ENCODE results near the gene PTBP3. TPM values are rescaled to one million over a fixed set of nuclear protein-coding genes. Genes with fewer than 3 reads are reported as not detected.
A peak's percentile ranks its signal among the peaks of the same experiment; 100 is the strongest.

Gene PTBP3
- total and polyA plus RNA-seq, 2 of the 13 experiments (the other 11 are each of a cell fraction or from before 2014, with no cell fraction given): 52.8 to 61.1 TPM

DNA sequence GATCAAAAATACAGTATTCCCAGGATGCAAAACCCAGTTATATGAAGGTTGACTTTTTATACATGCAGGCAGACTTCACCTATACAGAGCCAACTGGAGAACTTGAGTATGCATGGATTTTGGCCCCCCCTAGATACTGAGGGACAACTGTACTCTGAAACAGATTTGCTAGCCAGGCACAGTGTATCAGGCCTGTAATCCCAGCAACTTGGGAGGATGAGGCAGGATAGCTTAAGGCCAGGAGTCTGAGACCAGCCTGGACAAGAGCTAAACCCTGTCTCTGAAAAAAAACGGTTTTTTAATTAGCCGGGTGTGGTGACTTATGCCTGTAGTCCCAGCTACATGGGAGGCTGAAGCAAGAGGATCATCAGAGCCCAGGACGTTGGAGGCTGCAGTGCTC, 21.9 kb downstream of the PTBP3 start:
- no peak for DNase-seq (ENCODE audit: low spot score)
- H3K9me3 ChIP-seq (ENCODE audit: low read length): no peaks in the 10 kb centered on the region
- H3K27ac ChIP-seq (ENCODE audit: extremely low read length, insufficient read depth, low read length): no peak overlapping the region
- H4K20me1 ChIP-seq (ENCODE audit: insufficient read depth, low read length): peaks cover 46% of the 10 kb centered on the region
- in situ Hi-C loops (cut with HindIII; ENCODE audit: extremely low pct_ligation_motif_present, low pct_unique_long_range_greater_than_20kb) (no loop called here), intact Hi-C loops (cut with micrococcal nuclease; ENCODE audit: unreplicated experiment) (no loop called here)
- H3K4me2 ChIP-seq (ENCODE audit: low read depth, low read length): no peak overlapping the region
- no TSS peak for BruUV-seq (replicated peaks)
- H3K9ac ChIP-seq (ENCODE audit: insufficient read depth, low read depth, low read length): no peak overlapping the region
- POLR2A ChIA-PET: no interaction called here
- H2AFZ ChIP-seq (ENCODE audit: low read length): no peak overlapping the region
- ATAC-seq: no peak
- H3K36me3 ChIP-seq (replicated peaks in 1 of 2; ENCODE audit: control insufficient read depth in 1 of 2, insufficient read depth in 2 of 2, low read length in 2 of 2): no peaks in the 10 kb centered on the region; a peak in 2 of 5 replicates
- peaks cover 95% of the 10 kb centered on the region for H3K79me2 ChIP-seq (ENCODE audit: insufficient read depth, low read length)
- H3K4me3 ChIP-seq (replicated peaks in 1 of 3; ENCODE audit: insufficient read depth in 1 of 3, low read depth in 2 of 3, low read length in 3 of 3): no peak overlapping the region
- WGBS (ENCODE audit: low lambda C conversion rate): 92% methylated on average over 3 of the region's 3 CpGs
- FAIRE-seq: no peak
- peaks cover 79% of the 10 kb centered on the region for H3K4me1 ChIP-seq (ENCODE audit: insufficient read depth, low read length)
- no peaks in the 10 kb centered on the region for H3K27me3 ChIP-seq (ENCODE audit: control insufficient read depth in 1 of 2, insufficient read depth in 2 of 2, low read length in 2 of 2)
- TF ChIP-seq ZSCAN12 (CRISPR knock-in tag; IDR thresholded peaks at IDR 0.05): no peak
- TF ChIP-seq, protein P1, sequence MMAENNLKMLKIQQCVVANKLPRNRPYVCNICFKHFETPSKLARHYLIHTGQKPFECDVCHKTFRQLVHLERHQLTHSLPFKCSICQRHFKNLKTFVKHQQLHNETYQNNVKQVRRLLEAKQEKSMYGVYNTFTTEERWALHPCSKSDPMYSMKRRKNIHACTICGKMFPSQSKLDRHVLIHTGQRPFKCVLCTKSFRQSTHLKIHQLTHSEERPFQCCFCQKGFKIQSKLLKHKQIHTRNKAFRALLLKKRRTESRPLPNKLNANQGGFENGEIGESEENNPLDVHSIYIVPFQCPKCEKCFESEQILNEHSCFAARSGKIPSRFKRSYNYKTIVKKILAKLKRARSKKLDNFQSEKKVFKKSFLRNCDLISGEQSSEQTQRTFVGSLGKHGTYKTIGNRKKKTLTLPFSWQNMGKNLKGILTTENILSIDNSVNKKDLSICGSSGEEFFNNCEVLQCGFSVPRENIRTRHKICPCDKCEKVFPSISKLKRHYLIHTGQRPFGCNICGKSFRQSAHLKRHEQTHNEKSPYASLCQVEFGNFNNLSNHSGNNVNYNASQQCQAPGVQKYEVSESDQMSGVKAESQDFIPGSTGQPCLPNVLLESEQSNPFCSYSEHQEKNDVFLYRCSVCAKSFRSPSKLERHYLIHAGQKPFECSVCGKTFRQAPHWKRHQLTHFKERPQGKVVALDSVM (CRISPR knock-in tag; IDR thresholded peaks at IDR 0.05): peak; percentile 54; the same call in 1 of the 2 replicates
- CTCF ChIA-PET (ENCODE audit: low intra/inter-chr PET ratio, low total read pairs): no interaction called here

DNA sequence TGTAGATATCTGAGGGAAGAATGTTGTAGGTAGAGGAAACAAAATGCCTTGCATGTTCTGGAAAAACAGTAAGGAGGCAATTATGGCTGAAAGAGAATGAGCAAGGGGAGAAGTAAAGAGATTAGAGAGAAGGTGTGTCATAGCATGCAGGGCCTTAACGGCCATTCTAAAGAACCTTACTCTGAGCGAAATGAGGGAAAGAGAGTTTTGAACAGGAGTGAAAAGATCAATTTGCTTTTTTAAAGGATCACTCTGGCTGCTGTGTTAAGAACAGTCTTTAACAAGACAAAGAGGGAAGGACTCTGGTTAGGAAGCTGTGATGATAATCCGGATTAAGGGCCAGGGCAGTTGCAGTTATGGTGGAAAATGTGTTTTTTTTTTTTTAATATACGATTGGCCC, 22.6 kb downstream of the PTBP3 start:
- Histone ChIP-seq H3K4me1 (ENCODE audit: insufficient read depth, low read length) (peaks cover 72% of the 10 kb centered on the region), H3K4me3 (replicated peaks in 1 of 3; ENCODE audit: insufficient read depth in 1 of 3, low read depth in 2 of 3, low read length in 3 of 3) (no peak overlapping the region), H3K79me2 (ENCODE audit: insufficient read depth, low read length) (peaks cover 93% of the 10 kb centered on the region), H4K20me1 (ENCODE audit: insufficient read depth, low read length) (peaks cover 40% of the 10 kb centered on the region), H3K36me3 (replicated peaks in 1 of 2; ENCODE audit: control insufficient read depth in 1 of 2, insufficient read depth in 2 of 2, low read length in 2 of 2) (no peaks in the 10 kb centered on the region; a peak in 2 of 5 replicates), H2AFZ (ENCODE audit: low read length) (no peak overlapping the region), H3K27me3 (ENCODE audit: control insufficient read depth in 1 of 2, insufficient read depth in 2 of 2, low read length in 2 of 2) (no peaks in the 10 kb centered on the region), H3K9me3 (ENCODE audit: low read length) (no peaks in the 10 kb centered on the region), H3K9ac (ENCODE audit: insufficient read depth, low read depth, low read length) (no peak overlapping the region), H3K4me2 (ENCODE audit: low read depth, low read length) (no peak overlapping the region), H3K27ac (ENCODE audit: extremely low read length, insufficient read depth, low read length) (no peak overlapping the region)
- intact Hi-C loops (cut with micrococcal nuclease; ENCODE audit: unreplicated experiment): no loop called here
- ATAC-seq: no peak
- no peak for DNase-seq (ENCODE audit: low spot score)
- in situ Hi-C loops (cut with HindIII; ENCODE audit: extremely low pct_ligation_motif_present, low pct_unique_long_range_greater_than_20kb): no loop called here
- WGBS (ENCODE audit: low lambda C conversion rate): 96% methylated on average over 4 of the region's 4 CpGs
- ChIA-PET CTCF (ENCODE audit: low intra/inter-chr PET ratio, low total read pairs) (no interaction called here), POLR2A (no interaction called here)
- BruUV-seq (replicated peaks): no TSS peak
- no peak for FAIRE-seq
- TF ChIP-seq, protein P2, sequence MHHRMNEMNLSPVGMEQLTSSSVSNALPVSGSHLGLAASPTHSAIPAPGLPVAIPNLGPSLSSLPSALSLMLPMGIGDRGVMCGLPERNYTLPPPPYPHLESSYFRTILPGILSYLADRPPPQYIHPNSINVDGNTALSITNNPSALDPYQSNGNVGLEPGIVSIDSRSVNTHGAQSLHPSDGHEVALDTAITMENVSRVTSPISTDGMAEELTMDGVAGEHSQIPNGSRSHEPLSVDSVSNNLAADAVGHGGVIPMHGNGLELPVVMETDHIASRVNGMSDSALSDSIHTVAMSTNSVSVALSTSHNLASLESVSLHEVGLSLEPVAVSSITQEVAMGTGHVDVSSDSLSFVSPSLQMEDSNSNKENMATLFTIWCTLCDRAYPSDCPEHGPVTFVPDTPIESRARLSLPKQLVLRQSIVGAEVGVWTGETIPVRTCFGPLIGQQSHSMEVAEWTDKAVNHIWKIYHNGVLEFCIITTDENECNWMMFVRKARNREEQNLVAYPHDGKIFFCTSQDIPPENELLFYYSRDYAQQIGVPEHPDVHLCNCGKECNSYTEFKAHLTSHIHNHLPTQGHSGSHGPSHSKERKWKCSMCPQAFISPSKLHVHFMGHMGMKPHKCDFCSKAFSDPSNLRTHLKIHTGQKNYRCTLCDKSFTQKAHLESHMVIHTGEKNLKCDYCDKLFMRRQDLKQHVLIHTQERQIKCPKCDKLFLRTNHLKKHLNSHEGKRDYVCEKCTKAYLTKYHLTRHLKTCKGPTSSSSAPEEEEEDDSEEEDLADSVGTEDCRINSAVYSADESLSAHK (CRISPR knock-in tag; IDR thresholded peaks at IDR 0.05; ENCODE audit: borderline replicate concordance): no peak
- TF ChIP-seq ZNF572 (CRISPR knock-in tag; IDR thresholded peaks at IDR 0.05) (no peak), ZNF713 (CRISPR knock-in tag; IDR thresholded peaks at IDR 0.05) (no peak), TARDBP (CRISPR knock-in tag; IDR thresholded peaks at IDR 0.05) (no peak), KMT2A (CRISPR knock-in tag; IDR thresholded peaks at IDR 0.05) (no peak), ZNF709 (CRISPR knock-in tag; IDR thresholded peaks at IDR 0.05) (no peak)
- TF ChIP-seq, protein P3, sequence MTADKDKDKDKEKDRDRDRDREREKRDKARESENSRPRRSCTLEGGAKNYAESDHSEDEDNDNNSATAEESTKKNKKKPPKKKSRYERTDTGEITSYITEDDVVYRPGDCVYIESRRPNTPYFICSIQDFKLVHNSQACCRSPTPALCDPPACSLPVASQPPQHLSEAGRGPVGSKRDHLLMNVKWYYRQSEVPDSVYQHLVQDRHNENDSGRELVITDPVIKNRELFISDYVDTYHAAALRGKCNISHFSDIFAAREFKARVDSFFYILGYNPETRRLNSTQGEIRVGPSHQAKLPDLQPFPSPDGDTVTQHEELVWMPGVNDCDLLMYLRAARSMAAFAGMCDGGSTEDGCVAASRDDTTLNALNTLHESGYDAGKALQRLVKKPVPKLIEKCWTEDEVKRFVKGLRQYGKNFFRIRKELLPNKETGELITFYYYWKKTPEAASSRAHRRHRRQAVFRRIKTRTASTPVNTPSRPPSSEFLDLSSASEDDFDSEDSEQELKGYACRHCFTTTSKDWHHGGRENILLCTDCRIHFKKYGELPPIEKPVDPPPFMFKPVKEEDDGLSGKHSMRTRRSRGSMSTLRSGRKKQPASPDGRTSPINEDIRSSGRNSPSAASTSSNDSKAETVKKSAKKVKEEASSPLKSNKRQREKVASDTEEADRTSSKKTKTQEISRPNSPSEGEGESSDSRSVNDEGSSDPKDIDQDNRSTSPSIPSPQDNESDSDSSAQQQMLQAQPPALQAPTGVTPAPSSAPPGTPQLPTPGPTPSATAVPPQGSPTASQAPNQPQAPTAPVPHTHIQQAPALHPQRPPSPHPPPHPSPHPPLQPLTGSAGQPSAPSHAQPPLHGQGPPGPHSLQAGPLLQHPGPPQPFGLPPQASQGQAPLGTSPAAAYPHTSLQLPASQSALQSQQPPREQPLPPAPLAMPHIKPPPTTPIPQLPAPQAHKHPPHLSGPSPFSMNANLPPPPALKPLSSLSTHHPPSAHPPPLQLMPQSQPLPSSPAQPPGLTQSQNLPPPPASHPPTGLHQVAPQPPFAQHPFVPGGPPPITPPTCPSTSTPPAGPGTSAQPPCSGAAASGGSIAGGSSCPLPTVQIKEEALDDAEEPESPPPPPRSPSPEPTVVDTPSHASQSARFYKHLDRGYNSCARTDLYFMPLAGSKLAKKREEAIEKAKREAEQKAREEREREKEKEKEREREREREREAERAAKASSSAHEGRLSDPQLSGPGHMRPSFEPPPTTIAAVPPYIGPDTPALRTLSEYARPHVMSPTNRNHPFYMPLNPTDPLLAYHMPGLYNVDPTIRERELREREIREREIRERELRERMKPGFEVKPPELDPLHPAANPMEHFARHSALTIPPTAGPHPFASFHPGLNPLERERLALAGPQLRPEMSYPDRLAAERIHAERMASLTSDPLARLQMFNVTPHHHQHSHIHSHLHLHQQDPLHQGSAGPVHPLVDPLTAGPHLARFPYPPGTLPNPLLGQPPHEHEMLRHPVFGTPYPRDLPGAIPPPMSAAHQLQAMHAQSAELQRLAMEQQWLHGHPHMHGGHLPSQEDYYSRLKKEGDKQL (CRISPR knock-in tag; IDR thresholded peaks at IDR 0.05; ENCODE audit: low read depth): no peak
